ENCODE measurements around the gene BMP7. TPM values are rescaled to one million over a fixed set of nuclear protein-coding genes. Genes with fewer than 3 reads are reported as not detected.
"Not testable (repeated sequence)": the region's sequence is repeated elsewhere in the genome, so short reads cannot be mapped to it uniquely, and the experiment has no call there.

BMP7 gene
- total RNA-seq, 1 donor from 2014 or later = 3.7 TPM

DNA sequence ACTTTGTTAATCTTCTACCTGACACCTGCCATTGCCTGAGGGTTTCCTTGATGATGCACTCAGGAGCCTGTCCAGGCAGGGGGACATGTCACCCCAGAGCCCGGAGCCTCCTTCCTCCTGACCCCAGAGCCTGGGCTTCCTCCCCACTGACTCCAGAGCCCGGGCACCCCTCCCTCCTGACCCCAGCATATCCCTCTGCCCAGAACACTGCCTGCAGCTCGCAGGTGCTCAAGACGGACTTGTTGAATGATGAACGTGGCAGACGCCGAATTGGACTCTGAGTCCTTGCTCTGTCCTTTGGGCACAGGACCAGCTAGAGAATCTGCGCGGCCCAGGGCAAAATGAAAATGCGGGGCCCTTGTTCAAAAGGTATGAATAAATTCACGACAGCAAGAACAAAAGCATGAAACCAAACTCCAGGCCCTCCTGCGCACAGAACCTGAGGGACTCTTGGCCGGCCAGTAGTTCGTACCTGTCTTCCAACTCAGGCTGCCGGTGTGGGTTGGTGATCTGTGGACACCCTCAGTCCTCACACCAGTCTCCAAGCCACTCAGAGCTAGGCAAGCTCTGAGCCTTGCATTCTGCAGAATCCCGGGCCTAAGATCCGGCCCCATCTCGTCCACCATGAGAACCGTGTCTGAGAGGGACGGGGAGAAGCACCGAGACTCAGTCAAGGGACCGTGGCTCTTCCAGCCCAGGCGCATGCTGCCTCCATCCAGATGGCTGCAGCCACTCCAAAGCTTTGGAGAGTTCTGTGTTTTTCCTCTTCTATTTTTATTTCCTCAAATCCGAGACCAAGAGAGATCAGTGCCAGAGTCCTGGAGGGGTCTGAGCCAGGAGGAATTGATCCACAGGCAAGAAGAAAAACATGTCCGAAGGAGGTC lies 104.7 kb downstream of the BMP7 start:
- Histone ChIP-seq H3K27me3 (ENCODE audit: control insufficient read depth in 3 of 3, insufficient read depth in 3 of 3, low read length in 3 of 3) (peaks cover 0 to 3% (median 0%) of the 10 kb centered on the region in 3 donors), H3K9me3 (ENCODE audit: control insufficient read depth in 3 of 3, low read length in 3 of 3) (no peaks in the 10 kb centered on the region), H3K4me3 (ENCODE audit: low read length in 3 of 3) (no peak overlapping the region), H3K9ac (ENCODE audit: low read depth in 1 of 3, low read length in 3 of 3) (no peak overlapping the region), H3K36me3 (ENCODE audit: control insufficient read depth in 3 of 3, insufficient read depth in 3 of 3, low read length in 3 of 3) (no peaks in the 10 kb centered on the region), H3K4me1 (ENCODE audit: control insufficient read depth in 3 of 3, insufficient read depth in 3 of 3, low read length in 3 of 3) (peaks cover 0 to 3% (median 0%) of the 10 kb centered on the region in 3 donors), H3K27ac (ENCODE audit: low read depth, low read length) (no peak overlapping the region)

DNA sequence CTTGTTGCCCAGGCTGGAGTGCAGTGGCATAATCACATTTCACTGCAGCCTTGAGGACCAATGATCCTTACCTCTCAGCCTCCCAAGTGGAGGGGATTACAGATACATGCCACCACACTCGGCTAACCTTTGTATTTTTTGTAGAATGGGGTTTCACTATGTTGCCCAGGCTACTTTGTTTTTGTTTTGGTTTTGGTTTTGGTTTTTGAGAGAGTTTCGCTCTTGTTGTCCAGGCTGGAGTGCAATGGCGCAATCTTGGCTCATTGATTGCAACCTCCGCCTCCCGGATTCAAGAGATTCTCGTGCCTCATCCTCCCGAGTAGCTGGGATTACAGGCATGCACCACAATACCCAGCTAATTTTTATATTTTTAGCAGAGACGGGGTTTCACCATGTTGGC lies 105.5 kb downstream of the BMP7 start:
- peaks cover 0 to 3% (median 0%) of the 10 kb centered on the region in 3 donors for H3K27me3 ChIP-seq (ENCODE audit: control insufficient read depth in 3 of 3, insufficient read depth in 3 of 3, low read length in 3 of 3)
- no peak overlapping the region for H3K27ac ChIP-seq (ENCODE audit: low read depth, low read length)
- no peaks in the 10 kb centered on the region for H3K36me3 ChIP-seq (ENCODE audit: control insufficient read depth in 3 of 3, insufficient read depth in 3 of 3, low read length in 3 of 3)
- no peak overlapping the region for H3K4me3 ChIP-seq (ENCODE audit: low read length in 3 of 3)
- peaks cover 0 to 3% (median 0%) of the 10 kb centered on the region in 3 donors for H3K4me1 ChIP-seq (ENCODE audit: control insufficient read depth in 3 of 3, insufficient read depth in 3 of 3, low read length in 3 of 3)
- no peaks in the 10 kb centered on the region for H3K9me3 ChIP-seq (ENCODE audit: control insufficient read depth in 3 of 3, low read length in 3 of 3)
- H3K9ac ChIP-seq (ENCODE audit: low read depth in 1 of 3, low read length in 3 of 3) = no peak overlapping the region

DNA sequence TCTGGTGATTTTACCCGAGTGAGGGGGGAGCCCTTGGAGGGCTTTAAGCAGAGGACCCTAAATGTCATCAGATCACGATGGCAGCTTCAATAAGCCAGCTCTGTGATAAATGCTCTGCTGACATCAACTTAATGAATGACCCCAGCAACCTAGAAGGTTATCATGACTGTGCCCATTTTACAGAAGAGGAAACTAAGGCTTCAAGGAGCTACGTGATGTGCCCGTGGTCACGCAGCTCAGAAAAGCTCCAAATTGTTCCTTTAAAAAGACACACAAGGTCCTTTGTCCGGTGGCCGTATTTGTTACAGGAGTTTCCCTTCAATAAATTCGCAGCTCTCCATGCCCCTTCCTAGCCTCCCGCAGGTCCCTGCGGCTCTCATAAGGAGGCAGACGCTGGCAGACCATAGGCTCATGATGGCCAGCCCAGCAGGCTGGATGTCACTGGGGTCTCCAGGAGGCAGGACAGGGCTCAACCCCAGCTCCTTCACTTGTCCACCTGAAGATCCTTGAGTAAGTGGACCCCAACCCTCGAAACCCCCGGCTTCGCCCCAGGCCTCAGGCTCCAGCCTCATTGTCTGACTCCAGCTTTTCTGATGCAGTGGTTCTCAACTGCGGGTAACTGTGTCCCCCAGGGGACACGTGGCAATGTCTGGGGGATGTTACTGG lies 106.4 kb downstream of the BMP7 start:
- H3K27ac ChIP-seq (ENCODE audit: low read depth, low read length) = no peak overlapping the region
- H3K4me3 ChIP-seq (ENCODE audit: low read length in 3 of 3) = no peak overlapping the region
- no peaks in the 10 kb centered on the region for H3K36me3 ChIP-seq (ENCODE audit: control insufficient read depth in 3 of 3, insufficient read depth in 3 of 3, low read length in 3 of 3)
- no peaks in the 10 kb centered on the region for H3K9me3 ChIP-seq (ENCODE audit: control insufficient read depth in 3 of 3, low read length in 3 of 3)
- peaks cover 0 to 3% (median 0%) of the 10 kb centered on the region in 3 donors for H3K27me3 ChIP-seq (ENCODE audit: control insufficient read depth in 3 of 3, insufficient read depth in 3 of 3, low read length in 3 of 3)
- peaks cover 0 to 3% (median 0%) of the 10 kb centered on the region in 3 donors for H3K4me1 ChIP-seq (ENCODE audit: control insufficient read depth in 3 of 3, insufficient read depth in 3 of 3, low read length in 3 of 3)
- H3K9ac ChIP-seq (ENCODE audit: low read depth in 1 of 3, low read length in 3 of 3) = no peak overlapping the region

- H3K9me3 ChIP-seq (ENCODE audit: control insufficient read depth in 3 of 3, low read length in 3 of 3) = no peaks in the 10 kb centered on the region
- no peak overlapping the region for H3K27ac ChIP-seq (ENCODE audit: low read depth, low read length)
- H3K27me3 ChIP-seq (ENCODE audit: control insufficient read depth in 3 of 3, insufficient read depth in 3 of 3, low read length in 3 of 3) = peaks cover 0 to 3% (median 0%) of the 10 kb centered on the region in 3 donors
- peaks cover 0 to 3% (median 0%) of the 10 kb centered on the region in 3 donors for H3K4me1 ChIP-seq (ENCODE audit: control insufficient read depth in 3 of 3, insufficient read depth in 3 of 3, low read length in 3 of 3)
- no peaks in the 10 kb centered on the region for H3K36me3 ChIP-seq (ENCODE audit: control insufficient read depth in 3 of 3, insufficient read depth in 3 of 3, low read length in 3 of 3)
- no peak overlapping the region for H3K9ac ChIP-seq (ENCODE audit: low read depth in 1 of 3, low read length in 3 of 3)
- no peak overlapping the region for H3K4me3 ChIP-seq (ENCODE audit: low read length in 3 of 3)
Observed at GRCh38 chr20:57159193-57159851, 107.1 kb downstream of the BMP7 start.

DNA sequence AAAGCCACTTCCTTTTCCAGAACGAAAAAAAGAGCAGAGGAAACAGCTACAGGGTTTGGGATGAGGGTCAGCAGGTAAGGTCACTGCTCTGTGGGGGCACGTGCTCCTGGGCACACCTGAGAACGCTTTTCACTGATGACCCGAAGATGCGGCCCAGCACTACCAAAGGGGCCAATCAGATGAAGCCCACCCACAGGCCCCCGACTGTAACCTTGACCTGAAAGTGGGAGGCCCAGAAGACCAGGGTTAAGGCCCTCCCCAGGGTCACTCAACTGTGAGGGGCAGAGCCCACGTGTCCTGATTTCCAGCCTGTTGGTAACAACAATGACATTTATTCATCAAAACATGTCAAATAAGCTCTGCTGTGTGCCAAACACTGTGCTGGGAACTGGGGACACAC lies 108.0 kb downstream of the BMP7 start:
- H3K36me3 ChIP-seq (ENCODE audit: control insufficient read depth in 3 of 3, insufficient read depth in 3 of 3, low read length in 3 of 3) = no peaks in the 10 kb centered on the region
- H3K27me3 ChIP-seq (ENCODE audit: control insufficient read depth in 3 of 3, insufficient read depth in 3 of 3, low read length in 3 of 3) = peaks cover 0 to 3% (median 0%) of the 10 kb centered on the region in 3 donors
- H3K27ac ChIP-seq (ENCODE audit: low read depth, low read length) = no peak overlapping the region
- peaks cover 0 to 3% (median 0%) of the 10 kb centered on the region in 3 donors for H3K4me1 ChIP-seq (ENCODE audit: control insufficient read depth in 3 of 3, insufficient read depth in 3 of 3, low read length in 3 of 3)
- no peak overlapping the region for H3K9ac ChIP-seq (ENCODE audit: low read depth in 1 of 3, low read length in 3 of 3)
- no peaks in the 10 kb centered on the region for H3K9me3 ChIP-seq (ENCODE audit: control insufficient read depth in 3 of 3, low read length in 3 of 3)
- no peak overlapping the region for H3K4me3 ChIP-seq (ENCODE audit: low read length in 3 of 3)

- not testable (repeated sequence) for H3K4me1 ChIP-seq (ENCODE audit: control insufficient read depth in 3 of 3, insufficient read depth in 3 of 3, low read length in 3 of 3); H3K9ac ChIP-seq (ENCODE audit: low read depth in 1 of 3, low read length in 3 of 3); H3K9me3 ChIP-seq (ENCODE audit: control insufficient read depth in 3 of 3, low read length in 3 of 3); H3K27me3 ChIP-seq (ENCODE audit: control insufficient read depth in 3 of 3, insufficient read depth in 3 of 3, low read length in 3 of 3); H3K36me3 ChIP-seq (ENCODE audit: control insufficient read depth in 3 of 3, insufficient read depth in 3 of 3, low read length in 3 of 3); H3K27ac ChIP-seq (ENCODE audit: low read depth, low read length); H3K4me3 ChIP-seq (ENCODE audit: low read length in 3 of 3)
Observed at GRCh38 chr20:57157787-57158186, 108.7 kb downstream of the BMP7 start.

- H3K27ac ChIP-seq (ENCODE audit: low read depth, low read length) = no peak overlapping the region
- no peak overlapping the region for H3K4me3 ChIP-seq (ENCODE audit: low read length in 3 of 3)
- peaks cover 0 to 3% (median 0%) of the 10 kb centered on the region in 3 donors for H3K27me3 ChIP-seq (ENCODE audit: control insufficient read depth in 3 of 3, insufficient read depth in 3 of 3, low read length in 3 of 3)
- H3K4me1 ChIP-seq (ENCODE audit: control insufficient read depth in 3 of 3, insufficient read depth in 3 of 3, low read length in 3 of 3) = peaks cover 0 to 3% (median 0%) of the 10 kb centered on the region in 3 donors
- H3K9me3 ChIP-seq (ENCODE audit: control insufficient read depth in 3 of 3, low read length in 3 of 3) = no peaks in the 10 kb centered on the region
- no peak overlapping the region for H3K9ac ChIP-seq (ENCODE audit: low read depth in 1 of 3, low read length in 3 of 3)
- H3K36me3 ChIP-seq (ENCODE audit: control insufficient read depth in 3 of 3, insufficient read depth in 3 of 3, low read length in 3 of 3) = no peaks in the 10 kb centered on the region
Observed at GRCh38 chr20:57157106-57157691, 109.2 kb downstream of the BMP7 start.

- no peaks in the 10 kb centered on the region for H3K4me1 ChIP-seq (ENCODE audit: control insufficient read depth in 3 of 3, insufficient read depth in 3 of 3, low read length in 3 of 3)
- no peak overlapping the region for H3K27ac ChIP-seq (ENCODE audit: low read depth, low read length)
- H3K4me3 ChIP-seq (ENCODE audit: low read length in 3 of 3) = no peak overlapping the region
- peaks cover 0 to 4% (median 0%) of the 10 kb centered on the region in 3 donors for H3K27me3 ChIP-seq (ENCODE audit: control insufficient read depth in 3 of 3, insufficient read depth in 3 of 3, low read length in 3 of 3)
- no peaks in the 10 kb centered on the region for H3K36me3 ChIP-seq (ENCODE audit: control insufficient read depth in 3 of 3, insufficient read depth in 3 of 3, low read length in 3 of 3)
- H3K9me3 ChIP-seq (ENCODE audit: control insufficient read depth in 3 of 3, low read length in 3 of 3) = no peaks in the 10 kb centered on the region
- no peak overlapping the region for H3K9ac ChIP-seq (ENCODE audit: low read depth in 1 of 3, low read length in 3 of 3)
Observed at GRCh38 chr20:57156011-57156729, 110.3 kb downstream of the BMP7 start.

GRCh38 chr20:57155415-57155814 lies 111.0 kb downstream of the BMP7 start:
- Histone ChIP-seq H3K4me3 (ENCODE audit: low read length in 3 of 3) (no peak overlapping the region), H3K27ac (ENCODE audit: low read depth, low read length) (no peak overlapping the region), H3K27me3 (ENCODE audit: control insufficient read depth in 3 of 3, insufficient read depth in 3 of 3, low read length in 3 of 3) (peaks cover 0 to 3% (median 0%) of the 10 kb centered on the region in 3 donors), H3K4me1 (ENCODE audit: control insufficient read depth in 3 of 3, insufficient read depth in 3 of 3, low read length in 3 of 3) (no peaks in the 10 kb centered on the region), H3K36me3 (ENCODE audit: control insufficient read depth in 3 of 3, insufficient read depth in 3 of 3, low read length in 3 of 3) (no peaks in the 10 kb centered on the region), H3K9me3 (ENCODE audit: control insufficient read depth in 3 of 3, low read length in 3 of 3) (no peaks in the 10 kb centered on the region), H3K9ac (ENCODE audit: low read depth in 1 of 3, low read length in 3 of 3) (no peak overlapping the region)
